ENCODE measurements around the gene KLHDC7B.

KLHDC7B gene

GRCh38 chr22:50528682-50529415 lies 16.9 kb upstream of the KLHDC7B start:
- DNase-seq (ENCODE audit: insufficient read length, low spot score) (no peak), FAIRE-seq (peak; percentile 23)
- TF ChIP-seq POU2F2 (IDR thresholded peaks at IDR 0.05; ENCODE audit: low read depth, low read length): no peak
- TF ChIP-seq TAF1 (IDR thresholded peaks at IDR 0.05; ENCODE audit: low read depth, low read length): no peak
- no peak for TF ChIP-seq PAX5 (IDR thresholded peaks at IDR 0.05; ENCODE audit: insufficient read depth, low read length, severe bottlenecking)
- peak; percentile 59; the same call in 1 of the 2 replicates for TF ChIP-seq POLR2A (IDR thresholded peaks at IDR 0.05; ENCODE audit: low read depth, low read length)
- TF ChIP-seq POLR2AphosphoS5 (IDR thresholded peaks at IDR 0.05; ENCODE audit: low read depth, low read length): no peak; the same call in 1 of the 2 replicates

- no peak for TF ChIP-seq TAF1 (IDR thresholded peaks at IDR 0.05; ENCODE audit: low read depth, low read length)
- no peak for TF ChIP-seq POU2F2 (IDR thresholded peaks at IDR 0.05; ENCODE audit: low read depth, low read length)
- TF ChIP-seq POLR2AphosphoS5 (IDR thresholded peaks at IDR 0.05; ENCODE audit: low read depth, low read length): no peak
- no peak for TF ChIP-seq SPI1 (IDR thresholded peaks at IDR 0.05; ENCODE audit: low read depth, low read length)
- no peak for TF ChIP-seq PAX5 (IDR thresholded peaks at IDR 0.05; ENCODE audit: insufficient read depth, low read length, severe bottlenecking)
- no peak; the same call in none of the 2 replicates for TF ChIP-seq POLR2A (IDR thresholded peaks at IDR 0.05; ENCODE audit: low read depth, low read length)
- FAIRE-seq (no peak), DNase-seq (ENCODE audit: insufficient read length, low spot score) (no peak)
These were observed 16.2 kb upstream of the KLHDC7B start for GRCh38 chr22:50529416-50529896.

- DNase-seq (ENCODE audit: insufficient read length, low spot score) (peak; percentile 65), FAIRE-seq (no peak)
- TF ChIP-seq TAF1 (IDR thresholded peaks at IDR 0.05; ENCODE audit: low read depth, low read length) (peak; percentile 59; the same call in 1 of the 2 replicates), PAX5 (IDR thresholded peaks at IDR 0.05; ENCODE audit: insufficient read depth, low read length, severe bottlenecking) (no peak), POU2F2 (IDR thresholded peaks at IDR 0.05; ENCODE audit: low read depth, low read length) (peak; percentile 35), POLR2AphosphoS5 (IDR thresholded peaks at IDR 0.05; ENCODE audit: low read depth, low read length) (peak; percentile 61; the same call in 1 of the 2 replicates), POLR2A (IDR thresholded peaks at IDR 0.05; ENCODE audit: low read depth, low read length) (no peak; the same call in 1 of the 2 replicates)
These were observed 15.7 kb upstream of the KLHDC7B start, which contains the start of gene TYMP for GRCh38 chr22:50529897-50530579. TYMP (minus strand) TSS chr22:50530012; CDS start chr22:50529709, 303 bp downstream.

GRCh38 chr22:50530580-50530876 lies 15.2 kb upstream of the KLHDC7B start:
- DNase-seq (ENCODE audit: insufficient read length, low spot score) (no peak), FAIRE-seq (no peak)
- TF ChIP-seq POLR2A (IDR thresholded peaks at IDR 0.05; ENCODE audit: low read depth, low read length) (no peak), POU2F2 (IDR thresholded peaks at IDR 0.05; ENCODE audit: low read depth, low read length) (no peak), POLR2AphosphoS5 (IDR thresholded peaks at IDR 0.05; ENCODE audit: low read depth, low read length) (no peak), PAX5 (IDR thresholded peaks at IDR 0.05; ENCODE audit: insufficient read depth, low read length, severe bottlenecking) (no peak), TAF1 (IDR thresholded peaks at IDR 0.05; ENCODE audit: low read depth, low read length) (no peak), SPI1 (IDR thresholded peaks at IDR 0.05; ENCODE audit: low read depth, low read length) (no peak)

- DNase-seq (ENCODE audit: insufficient read length, low spot score): peak; percentile 69
- FAIRE-seq: no peak
- TF ChIP-seq SPI1 (IDR thresholded peaks at IDR 0.05; ENCODE audit: low read depth, low read length) (no peak), POLR2AphosphoS5 (IDR thresholded peaks at IDR 0.05; ENCODE audit: low read depth, low read length) (peak; percentile 88), POLR2A (IDR thresholded peaks at IDR 0.05; ENCODE audit: low read depth, low read length) (peak; percentile 75), TAF1 (IDR thresholded peaks at IDR 0.05; ENCODE audit: low read depth, low read length) (no peak; the same call in 1 of the 2 replicates), POU2F2 (IDR thresholded peaks at IDR 0.05; ENCODE audit: low read depth, low read length) (no peak; the same call in 1 of the 2 replicates)
These were observed 14.7 kb upstream of the KLHDC7B start for GRCh38 chr22:50530877-50531545.

GRCh38 chr22:50531546-50531961 lies 14.1 kb upstream of the KLHDC7B start:
- FAIRE-seq: peak; percentile 98
- DNase-seq (ENCODE audit: insufficient read length, low spot score): peak; percentile 52
- peak; percentile 53 for TF ChIP-seq POLR2A (IDR thresholded peaks at IDR 0.05; ENCODE audit: low read depth, low read length)
- TF ChIP-seq TAF1 (IDR thresholded peaks at IDR 0.05; ENCODE audit: low read depth, low read length): peak; percentile 55
- TF ChIP-seq POLR2AphosphoS5 (IDR thresholded peaks at IDR 0.05; ENCODE audit: low read depth, low read length): 0 out of 2 replicates have a peak, but pooled peaks have one; percentile 49
- TF ChIP-seq PAX5 (IDR thresholded peaks at IDR 0.05; ENCODE audit: insufficient read depth, low read length, severe bottlenecking): no peak
- no peak for TF ChIP-seq SPI1 (IDR thresholded peaks at IDR 0.05; ENCODE audit: low read depth, low read length)
- TF ChIP-seq POU2F2 (IDR thresholded peaks at IDR 0.05; ENCODE audit: low read depth, low read length): 0 out of 2 replicates have a peak, but pooled peaks have one; percentile 26

GRCh38 chr22:50531962-50532674 lies 13.6 kb upstream of the KLHDC7B start:
- FAIRE-seq (peak; percentile 28), DNase-seq (ENCODE audit: insufficient read length, low spot score) (peak; percentile 13)
- TF ChIP-seq POU2F2 (IDR thresholded peaks at IDR 0.05; ENCODE audit: low read depth, low read length) (peak; percentile 47; the same call in 1 of the 2 replicates), TAF1 (IDR thresholded peaks at IDR 0.05; ENCODE audit: low read depth, low read length) (peak; percentile 27; the same call in 1 of the 2 replicates), POLR2AphosphoS5 (IDR thresholded peaks at IDR 0.05; ENCODE audit: low read depth, low read length) (no peak), PAX5 (IDR thresholded peaks at IDR 0.05; ENCODE audit: insufficient read depth, low read length, severe bottlenecking) (no peak), SPI1 (IDR thresholded peaks at IDR 0.05; ENCODE audit: low read depth, low read length) (no peak), POLR2A (IDR thresholded peaks at IDR 0.05; ENCODE audit: low read depth, low read length) (peak; percentile 50)
